GM12864 (cell line): ENCODE data around the gene NDUFB10.
A peak's percentile ranks its signal among the peaks of the same experiment; 100 is the strongest.

ENCODE experiments used
- DNase-seq: peaks from one replicate; pipeline ENCODE4 v3.0.0-alpha.2; 2011; ENCODE audit warnings: low read depth
- H3K4me3 ChIP-seq: 2 replicates; pipeline ENCODE4 v1.5.1; 2011; ENCODE audit warnings: mild to moderate bottlenecking, low read depth, low read length, control low read depth
- TF ChIP-seq, protein P1 (sequence below): IDR thresholded peaks from 2 replicates; pipeline ENCODE4 v1.5.1; 2011; ENCODE audit warnings: low read depth, mild to moderate bottlenecking, moderate library complexity, low read length, control low read depth, inconsistent platforms; ENCODE audit errors: missing control alignments

Gene NDUFB10

GRCh38 chr16:1980770-1981087, 21.4 kb downstream of the NDUFB10 start:
- DNase-seq, result no peak
- TF ChIP-seq, protein P1, sequence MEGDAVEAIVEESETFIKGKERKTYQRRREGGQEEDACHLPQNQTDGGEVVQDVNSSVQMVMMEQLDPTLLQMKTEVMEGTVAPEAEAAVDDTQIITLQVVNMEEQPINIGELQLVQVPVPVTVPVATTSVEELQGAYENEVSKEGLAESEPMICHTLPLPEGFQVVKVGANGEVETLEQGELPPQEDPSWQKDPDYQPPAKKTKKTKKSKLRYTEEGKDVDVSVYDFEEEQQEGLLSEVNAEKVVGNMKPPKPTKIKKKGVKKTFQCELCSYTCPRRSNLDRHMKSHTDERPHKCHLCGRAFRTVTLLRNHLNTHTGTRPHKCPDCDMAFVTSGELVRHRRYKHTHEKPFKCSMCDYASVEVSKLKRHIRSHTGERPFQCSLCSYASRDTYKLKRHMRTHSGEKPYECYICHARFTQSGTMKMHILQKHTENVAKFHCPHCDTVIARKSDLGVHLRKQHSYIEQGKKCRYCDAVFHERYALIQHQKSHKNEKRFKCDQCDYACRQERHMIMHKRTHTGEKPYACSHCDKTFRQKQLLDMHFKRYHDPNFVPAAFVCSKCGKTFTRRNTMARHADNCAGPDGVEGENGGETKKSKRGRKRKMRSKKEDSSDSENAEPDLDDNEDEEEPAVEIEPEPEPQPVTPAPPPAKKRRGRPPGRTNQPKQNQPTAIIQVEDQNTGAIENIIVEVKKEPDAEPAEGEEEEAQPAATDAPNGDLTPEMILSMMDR, result no peak
- H3K4me3 ChIP-seq, result no peak overlapping the region

- no peak within 1 kb of the TSS for H3K4me3 ChIP-seq
- TF ChIP-seq, protein P1, result no peak
- no peak for DNase-seq
Measured at GRCh38 chr16:1981398-1981836, 22.1 kb downstream of the NDUFB10 start, which contains the start of gene NOXO1. Gene NOXO1, minus strand, starts transcription at chr16:1981469. Its CDS starts 290 bp downstream, at chr16:1981179.

DNA sequence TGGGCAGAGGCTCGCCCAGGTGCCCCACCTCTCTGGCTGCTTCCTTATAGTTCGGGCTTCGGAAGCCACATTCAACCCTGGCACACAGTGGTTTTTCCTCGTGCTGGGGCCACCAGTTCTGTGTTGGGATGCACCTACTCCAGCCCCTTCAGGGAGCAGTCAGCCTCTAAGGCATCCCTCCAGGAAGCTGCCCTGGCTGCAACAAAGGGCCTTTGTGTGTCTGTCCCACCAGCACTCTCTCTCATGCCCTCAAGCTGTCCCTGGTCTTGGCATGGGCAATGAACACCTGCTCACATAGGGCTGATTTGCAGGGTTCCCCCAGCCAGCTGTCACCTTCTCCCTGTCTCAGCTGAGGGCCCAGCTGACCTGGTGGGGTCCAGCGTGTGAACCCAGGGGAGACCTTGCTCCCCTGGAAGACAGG, 22.7 kb downstream of the NDUFB10 start:
- no peak overlapping the region for H3K4me3 ChIP-seq
- no peak for DNase-seq
- TF ChIP-seq, protein P1, result no peak

DNA sequence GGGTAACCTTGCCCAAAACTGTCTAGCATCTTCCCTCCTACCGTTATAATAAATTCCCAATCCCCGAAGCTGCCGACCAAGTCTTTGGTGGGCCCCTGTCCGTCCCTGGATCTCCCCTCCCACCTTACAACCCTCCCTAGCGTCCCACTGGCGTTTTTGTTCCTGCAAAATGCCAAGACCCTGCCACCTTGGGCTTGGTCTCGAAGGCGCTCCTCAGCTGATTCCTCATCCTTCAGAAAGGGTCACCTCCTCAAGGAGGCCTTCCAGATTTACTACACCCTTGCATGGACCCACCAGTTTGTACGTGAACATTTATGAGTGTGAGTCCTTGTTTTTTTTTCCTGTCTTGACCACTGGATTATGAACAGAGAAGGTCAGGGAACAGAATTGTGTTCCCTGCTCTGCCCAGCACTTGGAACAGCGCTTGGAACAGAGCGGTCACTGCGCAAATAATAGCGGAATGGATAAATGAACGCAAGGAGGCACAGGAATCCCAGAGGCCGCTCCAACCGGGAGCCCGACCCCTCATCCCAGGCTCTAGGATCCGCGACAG, 23.7 kb downstream of the NDUFB10 start:
- peak overlapping the region; percentile 66 for H3K4me3 ChIP-seq
- no peak for DNase-seq
- TF ChIP-seq, protein P1, result no peak

DNA sequence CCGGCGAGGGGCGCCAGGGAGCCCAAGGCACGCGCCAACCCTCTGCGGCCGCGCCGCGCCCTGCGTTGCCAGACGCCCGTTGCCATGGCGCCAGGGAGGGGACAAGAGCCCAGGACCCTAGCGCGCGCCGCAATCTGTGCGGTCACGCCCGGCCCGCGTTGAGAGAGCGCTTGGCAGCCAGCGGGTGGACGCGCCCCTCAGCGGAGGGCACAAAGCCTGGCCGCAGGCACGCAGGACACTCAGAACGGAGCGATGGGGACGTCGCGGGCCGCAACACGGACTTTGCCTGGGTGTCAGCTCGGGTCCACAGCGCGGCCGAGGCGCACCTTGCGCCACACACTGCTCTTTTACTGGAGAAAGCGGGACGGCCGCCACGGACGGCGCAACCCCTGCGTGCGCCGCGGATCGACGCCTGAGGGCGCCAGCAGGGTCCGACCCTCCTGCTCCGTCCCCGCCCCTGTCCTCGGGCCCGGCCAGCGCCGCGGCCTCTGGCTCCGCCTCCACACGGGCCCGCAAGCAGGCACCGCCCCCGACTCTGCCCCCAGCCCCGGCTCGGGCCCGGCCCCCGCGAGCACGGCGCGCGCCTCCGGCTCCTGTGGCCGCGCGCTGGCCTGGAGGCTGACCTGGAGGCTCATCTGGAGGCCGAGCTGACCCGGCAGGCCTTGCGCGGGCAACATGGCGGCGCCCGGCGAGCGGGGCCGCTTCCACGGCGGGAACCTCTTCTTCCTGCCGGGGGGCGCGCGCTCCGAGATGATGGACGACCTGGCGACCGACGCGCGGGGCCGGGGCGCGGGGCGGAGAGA, 24.4 kb downstream of the NDUFB10 start, which contains the start of gene GFER:
Gene GFER (plus strand): TSS at position 650 of the 803 bp plus-strand sequence. CDS start 26 bp downstream, at position 676.
- DNase-seq, result no peak
- TF ChIP-seq, protein P1, result peak; percentile 30

DNA sequence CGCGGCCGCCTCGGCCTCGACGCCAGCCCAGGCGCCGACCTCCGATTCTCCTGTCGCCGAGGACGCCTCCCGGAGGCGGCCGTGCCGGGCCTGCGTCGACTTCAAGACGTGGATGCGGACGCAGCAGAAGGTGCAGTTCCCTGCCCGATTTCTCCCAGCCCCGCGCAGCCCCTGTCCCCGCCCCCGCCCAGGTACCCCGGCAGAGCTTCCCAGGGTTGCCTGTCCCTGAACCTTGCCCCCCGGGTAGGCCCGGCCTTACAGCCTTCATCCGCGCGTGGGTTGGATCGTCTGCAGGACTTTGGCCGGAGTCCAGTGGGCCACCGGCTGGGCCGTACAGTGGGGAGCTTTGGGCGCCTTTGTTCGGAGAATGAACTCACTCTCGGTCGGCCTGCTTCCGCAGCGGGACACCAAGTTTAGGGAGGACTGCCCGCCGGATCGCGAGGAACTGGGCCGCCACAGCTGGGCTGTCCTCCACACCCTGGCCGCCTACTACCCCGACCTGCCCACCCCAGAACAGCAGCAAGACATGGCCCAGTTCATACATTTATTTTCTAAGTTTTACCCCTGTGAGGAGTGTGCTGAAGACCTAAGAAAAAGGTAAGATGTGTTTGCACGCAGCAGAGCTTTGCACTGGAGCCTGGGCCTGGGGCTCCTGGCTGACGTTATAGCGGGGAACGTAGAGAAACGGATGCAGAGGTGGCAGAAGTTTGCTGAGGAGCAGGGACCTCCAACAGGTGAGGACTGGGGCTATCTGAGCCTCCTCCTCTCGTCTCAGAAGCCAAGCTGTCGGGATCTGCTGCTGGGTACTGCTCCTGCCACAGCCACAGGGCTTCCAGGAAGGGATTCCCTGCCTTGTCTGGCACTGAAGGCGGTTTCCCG, 25.2 kb downstream of the NDUFB10 start:
- TF ChIP-seq, protein P1, result no peak
- H3K4me3 ChIP-seq, result peak overlapping the region; percentile 66
- DNase-seq, result no peak

More for the DNA sequence above, 24.4 kb downstream of the NDUFB10 start, which contains the start of gene GFER:
- peak within 1 kb of the TSS; percentile 66 for H3K4me3 ChIP-seq
